PC-3 (cell line): ENCODE measurements around the gene LRRC7. TPM values are rescaled to one million over a fixed set of nuclear protein-coding genes. Genes with fewer than 3 reads are reported as not detected.

Experiments
- ATAC-seq: fragments of 200-7000 bp; cut with Tn5 transposase; 2 replicates; pipeline ENCODE4 v1.9.1; 2020; ENCODE audit warnings: mild to moderate bottlenecking, moderate library complexity
- BruUV-seq: library from RNA; stranded (reverse); fragments of 400-500 nt; replicated peaks from 2 replicates; lab custom pipeline; 2021; lab: Mats Ljungman, UMichigan
- CTCF ChIA-PET: fragments of 300-600 bp; sonication (Branson Sonifier 250); formaldehyde crosslinking; loops from one replicate; lab custom pipeline; 2022; ENCODE audit warnings: antibody characterized with exemption; lab: Charles Lee
- POLR2A ChIA-PET: fragments of 300-600 bp; sonication (Branson Sonifier 250); formaldehyde crosslinking; loops from one replicate; lab custom pipeline; 2022; ENCODE audit warnings: antibody characterized with exemption; ENCODE audit not compliant: unreplicated experiment; lab: Charles Lee
- DNase-seq: peaks from one replicate; pipeline ENCODE4 v3.0.0-alpha.2; 2015
- H2AFZ ChIP-seq: fragments of 300-600 bp; sonication (generic); 2 replicates; pipeline ENCODE4 v1.6.0; 2016; ENCODE audit warnings: antibody characterized with exemption, low read length
- H3F3A ChIP-seq: fragments of 300-600 bp; sonication (generic); one replicate; pipeline ENCODE4 v1.6.0; 2017; ENCODE audit warnings: antibody characterized with exemption, low read length, control low read depth, mild to moderate bottlenecking; ENCODE audit not compliant: unreplicated experiment
- H3K27ac ChIP-seq: fragments of 300-600 bp; sonication (generic); 2 replicates; pipeline ENCODE4 v1.5.1; 2016; ENCODE audit warnings: mild to moderate bottlenecking, low read length
- H3K27me3 ChIP-seq: fragments of 300-600 bp; sonication (generic); 2 replicates; pipeline ENCODE4 v1.6.1; 2016; ENCODE audit warnings: low read length, mixed read lengths
- H3K36me3 ChIP-seq: fragments of 300-600 bp; sonication (generic); 2 replicates; pipeline ENCODE4 v1.6.1; 2016; ENCODE audit warnings: low read depth, mixed run types, low read length, mixed read lengths
- H3K4me1 ChIP-seq: fragments of 300-600 bp; sonication (generic); 2 replicates; pipeline ENCODE4 v1.5.1; 2016; ENCODE audit warnings: low read length; ENCODE audit not compliant: insufficient read depth
- H3K4me2 ChIP-seq: fragments of 300-600 bp; sonication (generic); 2 replicates; pipeline ENCODE4 v1.6.0; 2016; ENCODE audit warnings: low read length
- H3K4me3 ChIP-seq: fragments of 300-600 bp; sonication (generic); 2 replicates; pipeline ENCODE4 v1.5.1; 2016; ENCODE audit warnings: mild to moderate bottlenecking, low read length, mixed read lengths
- H3K79me2 ChIP-seq: fragments of 300-600 bp; sonication (generic); 2 replicates; pipeline ENCODE4 v1.6.1; 2017; ENCODE audit warnings: low read length, mixed read lengths
- H3K9ac ChIP-seq: fragments of 300-600 bp; sonication (generic); 2 replicates; pipeline ENCODE4 v1.6.0; 2016; ENCODE audit warnings: mild to moderate bottlenecking, low read length
- H3K9me2 ChIP-seq: fragments of 300-600 bp; sonication (generic); replicated peaks from 2 replicates; pipeline ENCODE4 v1.6.1; 2016; ENCODE audit warnings: mixed run types, low read length, mixed read lengths
- H3K9me3 ChIP-seq: fragments of 300-600 bp; sonication (generic); 2 replicates; pipeline ENCODE4 v1.6.1; 2016; ENCODE audit warnings: low read length, mixed read lengths
- H4K20me1 ChIP-seq: fragments of 300-600 bp; sonication (generic); 2 replicates; pipeline ENCODE4 v1.6.1; 2016; ENCODE audit warnings: low read length, mixed read lengths
- EZH2 ChIP-seq: fragments of 300-600 bp; sonication (generic); IDR thresholded peaks from one replicate; pipeline ENCODE4 v1.6.1; 2017; ENCODE audit warnings: antibody characterized with exemption, mild to moderate bottlenecking, low read length; ENCODE audit not compliant: unreplicated experiment
- EZH2phosphoT487 ChIP-seq: fragments of 300-600 bp; sonication (generic); IDR thresholded peaks from 2 replicates; pipeline ENCODE4 v1.6.1; 2018; ENCODE audit warnings: mild to moderate bottlenecking, antibody characterized with exemption, low read length, borderline replicate concordance
- intact Hi-C: fragments of 100-400 bp; cut with micrococcal nuclease; formaldehyde crosslinking; loops from 2 replicates; pipeline ENCODE4 v1.9.0; 2023
- total RNA-seq: library from RNA; depleted of rRNA; stranded (reverse); fragments of >200 nt; gene quantifications from 2 replicates; pipeline ENCODE4 v1.2.3, GENCODE V29; 2014
- TF ChIP-seq, protein P1 (sequence below): fragments of 300-600 bp; sonication (generic); conservative IDR thresholded peaks from 2 replicates; pipeline ENCODE4 v1.5.1; 2017; ENCODE audit warnings: antibody characterized with exemption, low read depth, mild to moderate bottlenecking, low read length

Gene LRRC7
- total RNA-seq, 1 experiment from 2014 or later: 0.04 TPM

DNA sequence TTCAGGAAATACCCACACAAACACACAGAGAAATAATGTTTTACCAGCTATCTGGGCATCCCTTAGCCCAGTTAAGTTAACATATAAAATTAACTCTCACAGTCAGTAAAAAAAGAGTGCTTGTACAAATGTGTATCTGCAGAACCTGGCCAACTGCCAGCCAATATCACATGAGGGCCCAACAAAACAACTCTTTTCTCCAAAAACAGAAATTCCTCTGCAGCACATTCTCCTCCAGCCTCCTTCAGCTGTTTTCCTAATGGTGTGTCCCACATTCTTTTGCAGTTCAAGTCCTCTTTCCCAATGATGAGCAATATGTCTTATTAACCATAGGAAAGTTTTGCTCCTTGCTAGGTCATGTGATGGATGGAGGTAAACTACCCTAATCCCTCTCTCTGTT lies 75.5 kb downstream of the LRRC7 start:
- CTCF ChIA-PET: no interaction called here

DNA sequence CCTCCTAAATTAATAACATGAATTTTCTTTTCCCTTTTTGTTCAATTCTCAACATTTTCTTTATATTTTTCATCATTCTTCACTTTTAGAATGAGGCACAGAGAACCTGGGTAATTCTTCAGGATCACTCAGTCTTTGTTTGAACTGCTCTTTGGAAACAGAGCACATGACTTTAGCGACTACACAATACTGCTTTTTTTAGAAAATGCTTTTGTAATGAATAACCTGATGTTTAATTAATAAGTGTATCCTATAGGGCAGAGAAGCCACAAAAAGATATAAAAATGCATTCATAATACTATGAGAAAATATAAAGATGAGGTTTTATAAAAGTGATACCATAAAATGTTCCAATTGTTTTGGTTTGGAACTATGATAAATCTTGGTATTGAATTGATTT lies 77.8 kb downstream of the LRRC7 start:
- CTCF ChIA-PET: no interaction called here
- Histone ChIP-seq H3F3A (no peaks in the 10 kb centered on the region), H3K36me3 (no peaks in the 10 kb centered on the region), H4K20me1 (no peaks in the 10 kb centered on the region), H3K27ac (no peak overlapping the region), H3K4me2 (no peak overlapping the region), H2AFZ (no peak overlapping the region), H3K27me3 (no peaks in the 10 kb centered on the region), H3K4me1 (no peaks in the 10 kb centered on the region), H3K79me2 (no peaks in the 10 kb centered on the region), H3K9ac (no peak overlapping the region), H3K4me3 (no peak overlapping the region), H3K9me2 (no peaks in the 10 kb centered on the region), H3K9me3 (no peaks in the 10 kb centered on the region)
- BruUV-seq: no TSS peak
- intact Hi-C loops: no loop called here
- ATAC-seq (no peak), DNase-seq (no peak)
- TF ChIP-seq EZH2phosphoT487: no peak
- TF ChIP-seq, protein P1, sequence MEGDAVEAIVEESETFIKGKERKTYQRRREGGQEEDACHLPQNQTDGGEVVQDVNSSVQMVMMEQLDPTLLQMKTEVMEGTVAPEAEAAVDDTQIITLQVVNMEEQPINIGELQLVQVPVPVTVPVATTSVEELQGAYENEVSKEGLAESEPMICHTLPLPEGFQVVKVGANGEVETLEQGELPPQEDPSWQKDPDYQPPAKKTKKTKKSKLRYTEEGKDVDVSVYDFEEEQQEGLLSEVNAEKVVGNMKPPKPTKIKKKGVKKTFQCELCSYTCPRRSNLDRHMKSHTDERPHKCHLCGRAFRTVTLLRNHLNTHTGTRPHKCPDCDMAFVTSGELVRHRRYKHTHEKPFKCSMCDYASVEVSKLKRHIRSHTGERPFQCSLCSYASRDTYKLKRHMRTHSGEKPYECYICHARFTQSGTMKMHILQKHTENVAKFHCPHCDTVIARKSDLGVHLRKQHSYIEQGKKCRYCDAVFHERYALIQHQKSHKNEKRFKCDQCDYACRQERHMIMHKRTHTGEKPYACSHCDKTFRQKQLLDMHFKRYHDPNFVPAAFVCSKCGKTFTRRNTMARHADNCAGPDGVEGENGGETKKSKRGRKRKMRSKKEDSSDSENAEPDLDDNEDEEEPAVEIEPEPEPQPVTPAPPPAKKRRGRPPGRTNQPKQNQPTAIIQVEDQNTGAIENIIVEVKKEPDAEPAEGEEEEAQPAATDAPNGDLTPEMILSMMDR: no peak
- TF ChIP-seq EZH2: no peak
- POLR2A ChIA-PET: no interaction called here

More for the DNA sequence above, 75.5 kb downstream of the LRRC7 start:
- no peaks in the 10 kb centered on the region for H3K9me2 ChIP-seq
- H3K4me3 ChIP-seq: no peak overlapping the region
- TF ChIP-seq EZH2 (no peak), EZH2phosphoT487 (no peak)
- TF ChIP-seq, protein P1: no peak
- no peaks in the 10 kb centered on the region for H3K79me2 ChIP-seq
- no peak overlapping the region for H2AFZ ChIP-seq
- no peak overlapping the region for H3K27ac ChIP-seq
- no peaks in the 10 kb centered on the region for H3K36me3 ChIP-seq
- H4K20me1 ChIP-seq: no peaks in the 10 kb centered on the region
- no peaks in the 10 kb centered on the region for H3F3A ChIP-seq
- intact Hi-C loops: no loop called here
- ATAC-seq: no peak
- no peak overlapping the region for H3K9ac ChIP-seq
- H3K9me3 ChIP-seq: no peaks in the 10 kb centered on the region
- BruUV-seq: no TSS peak
- H3K4me1 ChIP-seq: no peaks in the 10 kb centered on the region
- H3K27me3 ChIP-seq: no peaks in the 10 kb centered on the region
- H3K4me2 ChIP-seq: no peak overlapping the region
- no peak for DNase-seq
- POLR2A ChIA-PET: no interaction called here

DNA sequence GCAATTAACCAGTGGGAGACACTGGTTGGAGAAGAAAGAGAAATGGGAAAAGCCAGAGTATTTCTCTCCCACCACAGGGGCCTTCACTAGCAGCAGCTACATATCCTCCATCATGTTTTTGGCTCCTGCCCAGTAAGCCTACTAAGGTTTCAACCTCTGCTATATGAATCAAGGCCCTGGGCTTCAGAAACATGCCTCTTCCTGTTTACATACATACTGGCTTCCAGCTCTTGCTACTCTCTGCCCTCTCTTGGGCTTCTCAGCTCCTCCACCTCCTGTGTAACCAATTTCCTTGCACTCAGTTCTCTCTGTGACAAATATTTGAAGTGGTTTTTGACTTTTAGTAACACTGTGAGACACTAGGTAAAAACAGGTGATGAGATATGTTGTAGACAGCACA lies 80.8 kb downstream of the LRRC7 start:
- Histone ChIP-seq H3K4me1 (no peaks in the 10 kb centered on the region), H3K9me2 (no peaks in the 10 kb centered on the region), H3K27ac (no peak overlapping the region), H3K4me3 (no peak overlapping the region), H4K20me1 (no peaks in the 10 kb centered on the region), H3K36me3 (no peaks in the 10 kb centered on the region), H3K27me3 (no peaks in the 10 kb centered on the region; the same call in 1 of the 2 replicates), H3K4me2 (no peak overlapping the region), H3K79me2 (no peaks in the 10 kb centered on the region), H3F3A (no peaks in the 10 kb centered on the region), H3K9ac (no peak overlapping the region), H2AFZ (no peak overlapping the region), H3K9me3 (no peaks in the 10 kb centered on the region)
- no peak for TF ChIP-seq EZH2phosphoT487
- TF ChIP-seq, protein P1: no peak
- no peak for TF ChIP-seq EZH2
- ATAC-seq: no peak
- intact Hi-C loops: no loop called here
- CTCF ChIA-PET: no interaction called here
- POLR2A ChIA-PET: no interaction called here
- BruUV-seq: no TSS peak
- no peak for DNase-seq
